Ovary (tissue), 3 donors: Measurements from ENCODE around the gene ANKRD27.

Source experiments
- CTCF ChIP-seq, 3 donors: fragments of 450-650 bp in 2 of 3; fragments of 200-600 bp in 1 of 3; IDR thresholded peaks; one replicate each; pipeline versions ENCODE4 v1.5.1 to v1.8.0; 2016 to 2022; ENCODE audit warnings: antibody characterized with exemption in 3 of 3, mild to moderate bottlenecking in 1 of 3
- EP300 ChIP-seq: sonication (generic); formaldehyde crosslinking; IDR thresholded peaks from one replicate; pipeline ENCODE4 v1.6.1; 2017; ENCODE audit warnings: antibody characterized with exemption
- POLR2A ChIP-seq: fragments of 450-650 bp; IDR thresholded peaks from one replicate; pipeline ENCODE4 v1.6.1; 2017; ENCODE audit warnings: antibody characterized with exemption, mild to moderate bottlenecking, moderate library complexity
- donor health status: DM: no; HTN: no; CAD: no.

- TF ChIP-seq POLR2A = no peak
- TF ChIP-seq CTCF (IDR thresholded peaks at IDR 0.05) = no peak
- TF ChIP-seq EP300 = no peak
These were observed 43.6 kb downstream of the ANKRD27 start for GRCh38 chr19:32631381-32631780.
